GM10266 (cell line): ENCODE data around the gene DNAH8.

ENCODE experiments used
- DNase-seq: peaks from one replicate; pipeline ENCODE4 v3.0.0; 2012; ENCODE audit errors: extremely low spot score
- TF ChIP-seq, protein P1 (sequence below): IDR thresholded peaks from 2 replicates; pipeline ENCODE4 v1.5.1; 2012; ENCODE audit warnings: mild to moderate bottlenecking, low read depth; ENCODE audit not compliant: control insufficient read depth, insufficient read depth; ENCODE audit errors: missing control alignments

DNAH8 gene

DNA sequence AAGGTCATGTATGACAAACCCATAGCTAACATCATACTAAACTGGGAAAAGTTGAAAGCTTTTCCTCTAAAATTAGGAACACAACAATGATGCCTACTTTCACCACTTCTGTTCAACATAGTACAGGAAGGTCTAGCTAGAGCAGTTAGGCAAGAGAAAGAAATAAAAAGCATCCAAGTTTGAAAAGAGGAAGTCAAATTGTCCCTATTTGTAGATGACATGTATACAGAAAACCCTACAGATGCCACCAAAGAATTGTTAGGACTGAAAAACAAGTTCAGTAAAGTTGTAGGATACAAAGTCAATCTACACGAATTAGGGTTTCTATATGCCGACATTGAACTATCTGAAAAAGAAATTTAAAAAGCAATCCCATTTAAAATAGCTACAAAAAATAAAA is 244.0 kb downstream of the DNAH8 start:
- no peak for DNase-seq
- TF ChIP-seq, protein P1, sequence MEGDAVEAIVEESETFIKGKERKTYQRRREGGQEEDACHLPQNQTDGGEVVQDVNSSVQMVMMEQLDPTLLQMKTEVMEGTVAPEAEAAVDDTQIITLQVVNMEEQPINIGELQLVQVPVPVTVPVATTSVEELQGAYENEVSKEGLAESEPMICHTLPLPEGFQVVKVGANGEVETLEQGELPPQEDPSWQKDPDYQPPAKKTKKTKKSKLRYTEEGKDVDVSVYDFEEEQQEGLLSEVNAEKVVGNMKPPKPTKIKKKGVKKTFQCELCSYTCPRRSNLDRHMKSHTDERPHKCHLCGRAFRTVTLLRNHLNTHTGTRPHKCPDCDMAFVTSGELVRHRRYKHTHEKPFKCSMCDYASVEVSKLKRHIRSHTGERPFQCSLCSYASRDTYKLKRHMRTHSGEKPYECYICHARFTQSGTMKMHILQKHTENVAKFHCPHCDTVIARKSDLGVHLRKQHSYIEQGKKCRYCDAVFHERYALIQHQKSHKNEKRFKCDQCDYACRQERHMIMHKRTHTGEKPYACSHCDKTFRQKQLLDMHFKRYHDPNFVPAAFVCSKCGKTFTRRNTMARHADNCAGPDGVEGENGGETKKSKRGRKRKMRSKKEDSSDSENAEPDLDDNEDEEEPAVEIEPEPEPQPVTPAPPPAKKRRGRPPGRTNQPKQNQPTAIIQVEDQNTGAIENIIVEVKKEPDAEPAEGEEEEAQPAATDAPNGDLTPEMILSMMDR, result no peak

DNA sequence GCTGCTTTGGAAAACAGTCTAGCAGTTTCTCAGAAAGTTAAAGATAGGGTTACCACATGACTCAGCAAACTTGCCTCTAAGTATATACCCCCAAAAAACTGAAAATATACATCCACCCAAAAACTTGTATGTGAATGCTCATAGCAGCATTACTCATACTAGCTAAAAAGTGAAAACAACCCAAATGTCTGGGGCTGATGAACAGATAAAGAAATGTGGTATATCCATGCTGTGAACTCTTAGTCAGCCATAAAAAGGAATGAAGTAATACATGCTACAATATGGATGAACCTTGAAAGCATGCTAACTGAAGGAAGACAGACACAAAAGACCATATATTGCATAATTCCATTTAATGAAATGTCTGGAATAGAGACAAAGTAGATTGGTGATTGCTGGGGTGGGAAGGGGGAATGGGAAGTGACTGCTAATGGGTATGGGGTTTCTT is 253.6 kb downstream of the DNAH8 start:
- DNase-seq, result no peak
- TF ChIP-seq, protein P1, result no peak

- TF ChIP-seq, protein P1, result peak; percentile 53
- peak; percentile 47 for DNase-seq
Observed at GRCh38 chr6:38973178-38974057, 258.3 kb downstream of the DNAH8 start.

DNA sequence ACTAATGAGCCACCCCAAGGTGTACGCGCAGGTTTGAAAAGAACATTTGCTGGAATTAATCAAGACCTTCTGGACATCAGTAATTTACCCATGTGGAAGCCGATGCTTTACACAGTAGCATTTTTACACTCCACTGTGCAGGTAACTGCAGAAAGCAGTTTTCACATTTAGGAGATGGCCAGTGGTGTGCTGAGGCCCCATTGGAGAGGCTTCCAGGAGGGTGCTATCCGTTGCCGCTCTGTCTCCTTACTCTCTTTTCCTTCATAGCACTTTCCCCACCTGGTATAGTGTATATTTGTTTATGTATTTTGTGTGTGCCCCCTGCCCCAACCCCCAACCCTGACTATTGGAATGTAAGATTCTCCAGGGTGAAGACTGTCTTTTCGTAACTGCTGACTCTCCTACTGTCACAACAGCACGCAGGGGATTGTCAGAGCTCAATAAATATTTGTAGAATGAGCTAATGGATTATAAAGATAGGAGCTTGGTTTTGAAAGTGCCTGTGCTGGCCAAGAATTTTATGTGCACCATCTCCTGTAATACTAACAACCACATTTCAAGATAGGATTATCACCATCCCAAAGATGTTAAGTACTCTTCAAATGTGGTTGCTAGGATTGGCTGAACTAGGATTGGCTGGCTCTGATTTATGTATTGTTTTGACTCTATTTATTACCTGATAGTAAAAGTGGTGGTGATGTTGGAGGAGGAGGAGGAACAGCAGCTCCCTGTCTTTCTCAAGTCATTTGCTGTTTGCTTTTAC is 259.5 kb downstream of the DNAH8 start:
- DNase-seq, result no peak
- TF ChIP-seq, protein P1, result no peak

GRCh38 chr6:38975621-38976049 is 260.5 kb downstream of the DNAH8 start:
- DNase-seq, result no peak
- TF ChIP-seq, protein P1, result no peak

- DNase-seq, result no peak
- TF ChIP-seq, protein P1, result no peak
Observed at GRCh38 chr6:38976051-38976450, 260.9 kb downstream of the DNAH8 start.
